GM12891 (cell line): ENCODE results near the gene GASK1A.

ENCODE experiments used
- PAX5 ChIP-seq: IDR thresholded peaks from 2 replicates; pipeline ENCODE4 v1.6.1; 2011; ENCODE audit warnings: low read length, moderate library complexity, mild to moderate bottlenecking; ENCODE audit not compliant: insufficient read depth, severe bottlenecking
- POLR2A ChIP-seq: IDR thresholded peaks from 2 replicates; pipeline ENCODE4 v1.6.1; 2011; ENCODE audit warnings: low read depth, low read length, control low read depth
- POLR2AphosphoS5 ChIP-seq: IDR thresholded peaks from 2 replicates; pipeline ENCODE4 v1.6.1; 2011; ENCODE audit warnings: low read depth, low read length, control low read depth
- POU2F2 ChIP-seq: IDR thresholded peaks from 2 replicates; pipeline ENCODE4 v1.6.1; 2011; ENCODE audit warnings: low read depth, mild to moderate bottlenecking, control low read depth, low read length, moderate library complexity
- SPI1 ChIP-seq: IDR thresholded peaks from 2 replicates; pipeline ENCODE4 v1.6.1; 2011; ENCODE audit warnings: low read depth, low read length, control low read depth
- TAF1 ChIP-seq: IDR thresholded peaks from 2 replicates; pipeline ENCODE4 v1.6.1; 2011; ENCODE audit warnings: low read depth, low read length, control low read depth

- no peak for TF ChIP-seq POLR2A
- TF ChIP-seq POLR2AphosphoS5: no peak
- TF ChIP-seq TAF1: no peak
- TF ChIP-seq POU2F2: no peak
- TF ChIP-seq SPI1: no peak
- TF ChIP-seq PAX5: no peak
Observed at GRCh38 chr3:42937334-42937733, 41.8 kb upstream of the GASK1A start.
